Right renal cortex interstitium (tissue), 3 donors: ENCODE measurements around the gene MIA2. TPM values are rescaled to one million over a fixed set of nuclear protein-coding genes. Genes with fewer than 3 reads are reported as not detected.
"Not testable (repeated sequence)": the region's sequence is repeated elsewhere in the genome, so short reads cannot be mapped to it uniquely, and the experiment has no call there.

Experiments
- DNase-seq, 3 donors: peaks; one replicate each; pipeline ENCODE4 v3.0.0-alpha.2; 2013; ENCODE audit warnings: low read depth in 3 of 3, low spot score in 2 of 3
- polyA plus RNA-seq, 3 donors: library from polyadenylated mRNA; unstranded; fragments of 120-200 nt; gene quantifications; one replicate each; pipeline ENCODE4 v1.2.1, GENCODE V29; 2013; ENCODE audit not compliant: insufficient read length in 3 of 3

MIA2 gene
- polyA plus RNA-seq, 3 donors = 76.0 to 83.8 (median 79.3) TPM

DNA sequence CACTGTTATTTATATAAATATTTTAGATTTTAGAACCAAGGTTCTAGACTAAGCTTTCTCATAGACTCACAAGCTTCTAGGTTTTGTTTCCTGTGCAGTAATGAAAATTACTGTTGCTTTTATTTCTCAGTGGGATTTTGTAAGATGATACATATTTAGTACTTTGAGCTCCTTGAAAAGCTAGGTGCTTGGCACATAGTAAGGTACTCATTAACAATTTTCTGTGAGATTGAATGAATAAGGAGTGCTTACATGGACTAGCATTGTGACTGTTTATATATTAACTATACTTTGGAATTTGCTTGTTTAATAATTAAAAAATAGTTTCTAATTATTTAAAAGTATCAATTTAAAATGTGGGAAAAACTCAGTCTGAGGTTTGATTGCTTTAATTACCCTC is 85.7 kb downstream of the MIA2 start:
- no peak for DNase-seq

DNA sequence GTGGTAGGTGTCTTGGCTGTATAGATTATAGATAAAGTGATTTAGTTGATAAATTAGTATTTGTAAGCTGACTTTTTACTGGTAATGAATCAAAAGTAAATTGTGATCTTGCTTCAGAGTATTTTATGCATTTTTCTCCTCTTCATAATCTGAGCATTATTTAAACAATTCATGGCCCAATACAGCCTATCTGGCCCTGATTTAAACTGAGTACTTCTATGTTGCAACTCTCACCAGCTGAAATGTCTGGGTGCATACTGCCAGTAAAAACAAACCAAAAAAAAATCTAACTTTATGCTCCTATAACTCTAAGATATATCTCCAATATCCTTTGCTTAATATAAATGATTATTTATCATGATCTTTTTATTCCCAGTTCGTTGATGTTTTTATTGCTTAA is 86.6 kb downstream of the MIA2 start:
- DNase-seq = no peak

DNA sequence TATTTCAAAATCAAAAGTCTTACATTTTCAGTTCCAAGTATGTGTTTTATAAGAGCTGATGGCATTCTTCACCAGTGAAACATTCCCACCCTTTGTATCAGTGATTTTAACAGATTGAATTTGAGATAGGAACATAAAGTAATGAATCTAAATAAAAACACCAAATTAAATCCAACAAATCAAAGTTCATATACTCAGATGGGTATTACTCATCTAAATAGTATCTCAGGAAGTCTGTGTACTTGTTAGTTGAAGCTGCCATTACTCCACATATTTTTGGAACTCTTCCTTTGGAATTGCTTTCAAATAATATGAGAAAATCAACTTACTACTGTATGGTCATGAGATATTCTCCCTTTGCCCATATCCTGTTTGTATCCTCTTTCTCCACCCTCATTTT is 89.1 kb downstream of the MIA2 start:
- DNase-seq = no peak

DNA sequence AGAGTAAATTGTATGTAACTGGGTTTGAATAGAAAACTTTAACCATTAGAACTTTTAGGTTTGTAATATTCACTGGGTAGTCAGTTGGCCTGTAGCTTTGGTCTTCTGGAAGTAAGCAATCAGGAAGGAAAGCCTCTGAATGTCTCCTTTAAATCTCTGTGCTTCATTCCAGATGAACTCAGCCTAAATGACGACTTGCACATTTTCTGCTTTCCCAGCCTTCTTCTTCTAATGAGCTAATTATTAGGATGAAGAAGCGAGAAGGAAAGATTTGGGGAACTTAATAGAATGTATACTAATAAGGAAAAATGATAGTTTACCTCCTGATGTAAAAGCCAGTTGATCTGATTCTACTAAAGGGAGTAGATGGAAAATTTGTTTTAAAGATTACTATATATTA is 90.4 kb downstream of the MIA2 start:
- no peak for DNase-seq

DNA sequence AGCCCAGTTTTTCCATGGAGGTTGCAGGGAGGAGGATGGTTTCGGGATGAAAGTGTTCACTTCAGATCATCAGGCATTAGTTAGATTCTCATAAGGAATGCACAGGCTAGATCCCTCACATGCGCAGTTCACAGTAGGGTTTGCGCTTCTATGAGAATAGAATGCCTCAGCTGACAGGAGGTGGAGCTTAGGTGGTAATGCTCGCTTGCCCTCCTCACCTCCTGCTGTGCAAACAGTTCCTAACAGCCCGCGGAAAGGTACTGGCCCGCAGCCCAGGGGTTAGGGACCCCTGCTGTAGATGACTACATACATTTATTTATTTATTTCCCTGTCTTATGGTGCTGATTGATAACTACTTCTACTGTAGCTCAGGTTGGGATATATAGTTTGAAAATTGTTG is 105.3 kb downstream of the MIA2 start:
- DNase-seq = no peak

DNA sequence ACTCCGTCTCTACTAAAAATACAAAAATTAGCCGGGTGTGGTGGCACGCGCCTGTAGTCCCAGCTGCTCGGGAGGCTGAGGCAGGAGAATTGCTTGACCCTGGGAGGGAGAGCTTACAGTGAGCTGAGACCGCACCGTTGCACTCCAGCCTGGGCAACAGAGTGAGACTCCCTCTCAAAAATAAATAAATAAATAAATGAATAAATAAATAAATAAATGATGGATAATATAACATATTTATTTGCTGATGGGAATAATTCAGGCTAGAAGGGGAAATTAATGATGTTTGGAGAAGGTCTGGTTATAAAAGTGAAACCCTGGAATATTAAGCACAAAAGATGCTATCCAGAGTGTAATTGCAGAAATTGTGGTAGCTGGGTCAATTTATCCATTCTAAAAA is 107.4 kb downstream of the MIA2 start:
- not testable (repeated sequence) for DNase-seq

DNA sequence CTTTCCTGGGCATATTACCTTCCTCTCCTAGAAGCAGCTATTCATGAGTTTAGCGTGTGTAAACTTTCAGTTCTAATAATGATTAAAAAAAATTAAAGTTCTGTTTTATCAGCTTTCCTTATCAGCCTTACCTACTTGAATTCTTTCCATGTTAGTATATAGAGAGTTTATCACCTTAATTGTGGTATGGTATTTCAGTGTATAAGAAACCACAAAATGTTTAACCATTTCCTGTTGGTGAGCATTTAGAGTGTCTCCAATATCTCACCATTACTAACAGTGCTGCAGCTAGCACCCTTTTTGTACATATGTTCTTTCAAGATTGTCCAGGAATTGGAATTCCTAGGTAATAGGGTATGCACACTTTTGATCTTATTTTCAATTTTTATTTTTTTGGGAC is 109.1 kb downstream of the MIA2 start:
- DNase-seq = no peak

DNA sequence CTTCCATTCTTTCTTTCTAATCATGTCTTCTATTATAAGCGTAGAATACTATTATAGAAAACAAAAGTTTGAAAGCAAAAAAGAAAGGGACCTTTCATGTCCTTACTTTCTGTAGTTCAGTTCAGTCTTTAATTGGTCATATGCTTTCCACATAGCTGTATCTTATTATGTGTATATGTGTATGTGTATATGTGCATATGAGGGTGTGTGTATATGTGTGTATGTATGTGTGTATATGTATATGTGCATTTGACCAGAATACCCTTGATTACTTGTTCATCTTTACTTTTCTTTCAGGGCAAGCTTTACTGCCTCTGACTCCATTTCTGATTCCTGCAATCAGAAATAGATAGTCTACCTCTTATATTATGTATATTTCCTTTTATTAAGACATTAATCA is 109.9 kb downstream of the MIA2 start:
- DNase-seq = no peak

DNA sequence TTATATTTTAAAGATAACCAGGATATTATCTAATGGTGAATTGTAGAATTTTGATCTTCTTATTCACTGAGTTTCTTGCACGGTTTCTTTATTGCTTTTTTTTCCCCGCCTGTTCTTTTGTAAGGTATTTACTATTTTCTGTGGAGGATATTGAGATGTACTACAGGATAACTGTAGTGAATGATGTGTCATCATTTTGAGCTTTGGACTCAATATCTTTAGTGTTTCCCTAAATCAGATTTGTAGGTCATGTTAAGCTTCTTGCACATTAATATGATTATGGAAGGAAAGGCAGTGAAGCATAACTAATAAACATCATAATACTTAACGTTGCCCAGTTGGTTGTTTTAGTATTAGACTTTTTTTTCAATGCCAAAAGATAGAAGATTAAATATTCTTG is 117.2 kb downstream of the MIA2 start:
- DNase-seq = no peak

DNA sequence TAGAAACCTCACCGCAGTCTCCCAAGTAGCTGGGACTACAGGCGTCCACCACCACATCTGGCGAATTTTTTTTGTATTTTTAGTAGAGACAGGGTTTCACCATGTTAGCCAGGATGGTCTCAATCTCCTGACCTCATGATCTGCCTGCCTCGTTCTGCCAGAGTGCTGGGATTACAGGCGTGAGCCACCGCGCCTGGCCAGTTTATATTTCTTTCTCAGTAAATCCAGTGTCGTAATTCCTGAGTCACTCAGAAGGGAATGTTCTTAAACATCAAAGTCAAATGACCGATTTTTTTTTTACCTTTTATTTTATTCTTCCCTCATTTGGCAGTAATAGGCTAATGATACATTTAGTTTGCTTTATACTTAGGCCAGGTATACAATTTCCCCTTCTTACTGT is 118.0 kb downstream of the MIA2 start:
- DNase-seq = no peak

DNA sequence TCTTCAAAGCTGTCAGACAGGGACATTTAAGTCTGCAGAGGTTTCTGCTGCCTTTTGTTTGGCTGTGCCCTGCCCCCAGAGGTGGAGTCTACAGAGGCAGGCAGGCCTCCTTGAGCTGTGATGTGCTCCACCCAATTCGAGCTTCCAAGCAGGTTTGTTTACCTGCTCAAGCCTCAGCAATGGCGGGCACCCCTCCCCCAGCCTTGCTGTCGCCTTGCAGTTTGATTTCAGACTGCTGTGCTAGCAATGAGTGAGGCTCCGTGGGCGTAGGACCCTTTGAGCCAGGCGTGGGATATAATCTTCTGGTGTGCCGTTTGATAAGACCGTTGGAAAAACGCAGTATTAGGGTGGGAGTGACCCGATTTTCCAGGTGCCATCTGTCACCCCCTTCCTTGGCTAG is 125.4 kb downstream of the MIA2 start:
- not testable (repeated sequence) for DNase-seq

DNA sequence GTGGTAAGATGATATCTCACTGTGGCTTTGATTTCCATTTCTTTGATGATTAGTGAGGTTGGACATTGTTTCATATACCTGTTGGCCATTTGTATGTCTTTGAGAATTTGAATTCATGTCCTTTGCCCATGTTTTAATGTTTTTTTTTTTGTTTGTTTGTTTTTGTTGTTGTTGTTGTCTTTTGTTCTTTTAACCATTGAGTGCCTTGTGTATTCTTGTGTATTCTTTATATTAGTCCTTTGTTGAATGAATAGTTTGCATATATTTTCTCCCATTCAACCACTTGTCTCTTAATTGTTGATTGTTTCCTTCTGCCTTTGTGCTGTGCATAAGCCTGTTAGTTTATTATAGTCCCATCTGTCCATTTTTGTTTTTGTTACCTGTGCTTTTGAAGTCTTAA is 126.6 kb downstream of the MIA2 start:
- no peak for DNase-seq

DNA sequence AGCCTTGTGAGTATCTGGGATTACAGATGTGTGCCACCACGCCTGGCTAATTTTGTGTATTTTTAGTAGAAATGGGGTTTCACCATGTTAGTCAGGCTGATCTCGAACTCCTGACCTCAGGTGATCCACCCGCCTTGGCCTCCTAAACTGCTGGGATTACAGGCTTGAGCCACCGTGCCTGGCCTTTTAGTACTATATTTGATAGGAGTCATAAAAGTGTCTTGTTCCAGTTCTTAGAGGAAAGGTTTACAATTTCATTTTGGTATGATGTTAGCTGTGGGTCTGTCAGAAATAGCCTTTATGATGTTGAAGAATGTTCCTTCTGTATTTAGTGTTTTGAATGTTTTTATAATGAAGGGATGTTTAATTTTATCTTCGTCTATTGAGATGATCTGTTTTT is 127.8 kb downstream of the MIA2 start:
- not testable (repeated sequence) for DNase-seq

DNA sequence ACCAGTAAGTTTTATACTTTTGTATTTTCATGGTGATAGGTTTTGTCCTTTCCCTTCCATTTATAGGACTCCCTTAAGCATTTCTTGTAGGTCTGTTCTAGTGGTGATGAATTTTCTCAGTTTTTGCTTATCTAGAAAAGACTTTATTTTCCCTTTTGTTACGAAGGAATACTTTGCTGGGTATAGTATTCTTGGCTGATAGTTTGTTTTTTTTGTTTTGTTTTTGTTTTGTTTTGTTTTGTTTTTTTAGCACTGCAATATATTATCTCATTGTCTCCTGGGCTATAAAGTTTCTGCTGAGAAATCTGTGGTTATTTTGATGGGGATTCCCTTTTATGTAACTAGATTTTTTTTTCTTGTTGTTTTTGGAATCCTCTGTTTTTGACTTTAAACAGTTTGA is 130.8 kb downstream of the MIA2 start:
- DNase-seq = no peak

DNA sequence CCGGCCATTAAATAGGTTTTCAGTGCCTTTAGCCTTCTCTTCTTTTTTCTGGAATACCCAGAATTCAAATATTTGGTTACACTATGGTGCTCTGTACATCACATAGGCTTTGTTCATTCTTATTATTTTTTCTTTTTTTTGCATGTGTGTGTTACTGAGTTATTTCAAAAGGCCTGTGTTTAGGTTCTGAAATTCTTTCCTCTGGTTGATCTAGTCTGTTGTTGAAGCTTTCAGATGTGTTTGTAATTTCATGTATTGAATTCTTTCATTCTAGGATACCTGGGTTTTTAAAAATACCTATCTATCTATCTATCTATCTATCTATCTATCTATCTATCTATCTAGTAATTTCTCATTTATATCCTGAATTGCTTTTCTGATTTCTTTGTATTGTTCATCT is 131.6 kb downstream of the MIA2 start:
- DNase-seq = no peak

DNA sequence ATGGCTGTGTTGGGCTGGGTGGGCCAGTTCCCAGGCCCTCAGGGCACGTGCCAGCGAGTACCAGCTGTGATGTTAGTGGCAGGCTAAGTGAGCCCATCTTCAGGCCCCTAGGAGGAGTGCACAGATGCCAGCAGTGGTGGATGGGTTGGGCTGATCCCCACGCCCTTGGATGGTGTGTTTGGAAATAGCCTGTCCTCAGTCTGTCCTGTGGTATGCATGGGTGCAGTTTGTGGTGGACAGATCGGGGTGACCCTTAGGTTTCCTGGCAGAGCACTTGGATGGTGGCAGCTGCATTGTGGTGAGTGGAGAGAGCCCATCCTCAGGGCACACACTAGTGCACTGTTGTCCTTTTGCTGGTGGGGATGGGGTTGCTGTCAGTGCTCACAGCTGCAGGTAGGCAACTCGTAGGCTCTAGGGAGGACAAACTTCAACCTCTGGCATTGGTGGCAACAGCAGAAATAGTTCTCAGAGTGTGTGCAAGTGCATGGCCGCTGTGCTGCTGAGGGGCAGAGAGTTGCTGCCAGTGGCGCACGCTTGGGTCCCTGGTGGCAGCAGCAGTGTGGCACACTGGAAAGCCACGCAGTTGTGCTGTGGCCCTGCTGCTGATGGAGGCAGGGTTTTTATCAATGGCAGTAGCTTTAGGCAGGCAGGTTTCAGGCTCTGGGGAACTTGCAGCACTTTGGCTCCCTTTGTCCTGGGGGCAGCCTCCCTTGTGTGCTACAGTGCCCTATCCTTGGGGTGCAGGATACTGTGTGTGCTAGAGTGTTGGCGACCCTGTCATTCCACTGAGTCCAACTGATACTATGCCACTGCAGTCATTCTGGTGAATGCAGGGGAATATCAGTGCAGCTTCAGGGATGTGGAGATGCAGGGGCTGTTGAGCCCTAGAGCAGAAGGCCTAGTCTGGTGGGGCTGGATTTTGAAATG is 133.0 kb downstream of the MIA2 start:
- DNase-seq = no peak

DNA sequence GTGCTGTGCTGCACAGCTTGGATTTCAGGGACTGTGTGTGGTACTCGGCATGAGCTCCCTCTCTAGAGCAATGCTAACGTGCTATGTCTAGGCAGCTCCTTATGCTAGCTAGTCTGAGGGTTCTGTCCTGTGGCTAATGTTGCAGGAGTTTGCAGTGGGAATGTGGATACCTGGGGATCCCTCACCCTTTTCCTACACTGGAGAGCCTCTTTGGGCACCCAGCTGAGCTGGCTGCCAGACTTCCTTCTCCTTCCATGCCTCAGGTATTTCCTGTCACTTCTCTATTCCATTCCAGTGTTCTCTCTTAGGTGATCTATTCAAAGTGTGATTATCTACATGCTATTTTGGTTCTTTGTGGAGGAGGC is 133.7 kb downstream of the MIA2 start:
- DNase-seq = no peak

DNA sequence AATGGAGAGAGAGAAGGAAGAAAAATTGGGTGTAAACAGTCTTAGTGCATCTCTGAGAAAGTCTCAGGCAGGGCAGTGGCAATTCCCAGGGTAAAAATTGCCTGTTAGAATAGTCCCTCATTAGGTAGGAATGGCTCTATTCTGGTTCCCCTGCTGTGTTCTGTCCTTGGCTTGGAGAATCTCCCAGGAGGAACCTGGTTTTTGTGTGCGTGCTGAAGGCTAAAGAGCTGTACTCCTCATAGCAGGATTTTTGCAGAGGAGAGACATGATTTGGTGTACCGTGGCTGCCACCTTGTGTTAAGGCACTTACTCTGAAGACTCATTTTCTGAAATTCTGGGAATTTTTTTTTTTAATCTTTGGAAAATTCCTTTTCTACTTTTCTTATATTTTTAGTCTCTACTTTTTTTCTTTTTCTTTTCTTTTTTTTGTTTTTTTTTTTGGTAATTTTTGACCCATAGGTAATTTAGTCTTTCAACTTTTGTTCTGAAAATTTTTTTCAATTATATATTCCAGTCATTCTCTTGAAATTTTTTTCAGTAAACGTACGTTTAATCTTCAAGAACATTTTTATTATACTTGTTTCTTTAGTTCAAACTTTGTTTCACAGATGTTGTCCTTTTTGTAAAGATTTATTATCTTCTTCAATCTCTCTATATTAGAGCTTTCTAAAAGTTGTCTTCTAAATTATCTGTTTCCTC is 134.7 kb downstream of the MIA2 start:
- DNase-seq = peak; percentile 14 to 39 (median 19)

DNA sequence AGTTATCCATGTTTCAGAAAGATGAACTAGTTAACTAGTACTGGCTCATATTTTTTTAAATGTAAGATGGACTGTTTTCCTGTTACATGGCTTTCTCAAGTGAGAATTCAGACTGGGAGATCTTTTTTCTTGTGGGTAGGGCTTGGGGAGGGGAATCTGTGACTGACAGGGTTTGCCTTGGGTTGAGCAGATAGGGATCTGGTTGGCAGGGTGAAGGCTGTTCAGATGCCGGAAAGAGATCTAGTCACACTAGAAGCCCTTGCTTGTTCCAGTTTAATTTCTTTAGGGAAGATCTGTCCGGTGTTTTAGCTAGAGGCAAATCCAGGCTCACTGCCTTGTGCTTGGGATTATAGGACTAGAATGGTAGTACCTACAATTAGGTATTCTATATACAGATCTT is 135.3 kb downstream of the MIA2 start:
- no peak for DNase-seq

DNA sequence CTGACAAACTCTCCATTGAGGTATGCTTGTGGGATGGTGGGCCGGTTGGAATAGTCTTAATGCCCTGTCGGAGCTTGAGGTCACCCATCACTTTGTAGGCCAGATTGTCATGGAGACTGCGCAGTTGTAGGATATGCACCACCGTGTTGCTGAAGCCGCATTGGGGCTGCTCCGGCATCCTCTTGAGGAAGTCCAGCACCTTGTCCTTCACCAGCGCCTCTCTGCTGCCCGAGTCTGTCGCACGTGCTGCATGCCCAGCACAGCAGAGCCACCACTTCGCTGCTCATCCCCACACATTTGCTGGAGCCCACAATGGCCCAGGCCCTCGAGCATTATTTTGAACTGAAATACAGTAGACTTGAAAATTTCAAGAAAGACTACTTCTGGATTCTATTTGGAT is 136.7 kb downstream of the MIA2 start:
- DNase-seq = no peak

DNA sequence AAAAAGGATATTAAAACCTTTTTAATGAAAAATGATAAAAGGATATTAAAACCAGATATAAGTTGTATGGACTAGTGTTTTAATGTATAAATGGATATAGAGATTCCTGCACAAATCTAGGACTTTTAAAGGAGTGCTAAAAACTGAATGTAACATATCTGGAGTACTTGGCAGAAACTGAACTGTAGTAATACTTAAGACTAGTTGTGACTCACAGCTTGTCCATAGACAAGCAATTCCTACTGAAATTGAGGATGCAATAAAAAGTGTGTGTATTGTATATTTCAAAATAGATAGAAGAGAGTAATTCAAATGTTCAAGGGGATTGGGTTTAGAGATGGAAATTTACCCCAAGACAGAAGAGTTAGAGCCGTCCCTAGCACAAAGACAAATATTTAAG is 138.9 kb downstream of the MIA2 start:
- DNase-seq = no peak

DNA sequence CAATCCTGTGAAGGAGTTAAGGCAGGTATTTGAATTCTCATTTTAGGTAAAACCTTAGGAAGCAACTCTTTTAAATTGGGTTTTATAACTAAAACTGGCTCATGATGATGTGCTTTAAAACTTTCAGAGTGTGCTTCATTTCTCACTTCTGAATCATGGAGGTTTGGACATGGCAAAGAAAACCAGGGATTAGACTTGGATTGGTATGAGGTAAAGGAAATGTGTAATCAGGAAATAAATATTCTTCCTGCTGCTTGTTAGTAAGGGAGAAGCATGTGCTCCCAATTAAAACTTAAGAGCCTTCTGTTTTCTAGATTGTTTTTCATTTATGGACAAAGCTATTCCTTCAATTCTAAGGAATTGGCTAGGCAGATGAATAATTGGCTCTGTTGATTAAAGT is 141.1 kb downstream of the MIA2 start:
- DNase-seq = no peak
